Measurements from ENCODE around the gene TMEM9B. TPM values are rescaled to one million over a fixed set of nuclear protein-coding genes. Genes with fewer than 3 reads are reported as not detected.
"Not testable (repeated sequence)": the region's sequence is repeated elsewhere in the genome, so short reads cannot be mapped to it uniquely, and the experiment has no call there.

The TMEM9B gene
- total RNA-seq, 4 donors from 2014 or later, result 29.4 to 45.3 (median 40.1) TPM

GRCh38 chr11:8989453-8989852, 25.2 kb upstream of the TMEM9B start:
- Histone ChIP-seq H3K27ac (no peak overlapping the region), H3K27me3 (peaks cover 0 to 2% (median 0%) of the 10 kb centered on the region in 3 donors), H3K4me3 (no peak overlapping the region), H3K36me3 (no peaks in the 10 kb centered on the region), H3K9me3 (no peaks in the 10 kb centered on the region), H3K4me1 (no peaks in the 10 kb centered on the region)
- intact Hi-C loops (cut with DNase I; ENCODE audit: low total_unique reads) (no loop called here), in situ Hi-C loops (cut with MboI; ENCODE audit: low sequenced_read_pairs in 4 of 4) (no loop called here)
- DNase-seq (no peak), ATAC-seq (no peak)
- no peak for TF ChIP-seq CTCF (IDR thresholded peaks at IDR 0.05 in 4 of 5, conservative IDR thresholded peaks at IDR 0.05 in 1 of 5)
- TF ChIP-seq POLR2A (IDR thresholded peaks at IDR 0.05), result no peak

GRCh38 chr11:8988329-8989234, 24.3 kb upstream of the TMEM9B start:
- no peaks in the 10 kb centered on the region for H3K36me3 ChIP-seq
- no peaks in the 10 kb centered on the region for H3K4me1 ChIP-seq
- peaks cover 0 to 2% (median 0%) of the 10 kb centered on the region in 3 donors for H3K27me3 ChIP-seq
- in situ Hi-C loops (cut with MboI; ENCODE audit: low sequenced_read_pairs in 4 of 4) (no loop called here), intact Hi-C loops (cut with DNase I; ENCODE audit: low total_unique reads) (no loop called here)
- ATAC-seq (no peak), DNase-seq (no peak)
- no peaks in the 10 kb centered on the region for H3K9me3 ChIP-seq
- H3K4me3 ChIP-seq, result no peak overlapping the region
- no peak overlapping the region for H3K27ac ChIP-seq
- no peak for TF ChIP-seq CTCF (IDR thresholded peaks at IDR 0.05 in 4 of 5, conservative IDR thresholded peaks at IDR 0.05 in 1 of 5)
- no peak for TF ChIP-seq POLR2A (IDR thresholded peaks at IDR 0.05)

- no peak overlapping the region for H3K4me3 ChIP-seq
- ATAC-seq (no peak), DNase-seq (no peak)
- intact Hi-C loops (cut with DNase I; ENCODE audit: low total_unique reads), result no loop called here
- no peaks in the 10 kb centered on the region for H3K9me3 ChIP-seq
- in situ Hi-C loops (cut with MboI; ENCODE audit: low sequenced_read_pairs in 4 of 4), result no loop called here
- H3K4me1 ChIP-seq, result no peaks in the 10 kb centered on the region
- H3K36me3 ChIP-seq, result no peaks in the 10 kb centered on the region
- no peak for TF ChIP-seq POLR2A (IDR thresholded peaks at IDR 0.05)
- TF ChIP-seq CTCF (IDR thresholded peaks at IDR 0.05 in 4 of 5, conservative IDR thresholded peaks at IDR 0.05 in 1 of 5), result no peak
- peaks cover 0 to 2% (median 0%) of the 10 kb centered on the region in 3 donors for H3K27me3 ChIP-seq
- H3K27ac ChIP-seq, result no peak overlapping the region
These were observed 23.2 kb upstream of the TMEM9B start for GRCh38 chr11:8987446-8987845.

- in situ Hi-C loops (cut with MboI; ENCODE audit: low sequenced_read_pairs in 4 of 4); H3K9me3 ChIP-seq; H3K4me3 ChIP-seq; intact Hi-C loops (cut with DNase I; ENCODE audit: low total_unique reads); H3K4me1 ChIP-seq; DNase-seq; H3K36me3 ChIP-seq; H3K27ac ChIP-seq; ATAC-seq; H3K27me3 ChIP-seq: not testable (repeated sequence)
These were observed 22.5 kb upstream of the TMEM9B start for GRCh38 chr11:8986772-8987171.

DNA sequence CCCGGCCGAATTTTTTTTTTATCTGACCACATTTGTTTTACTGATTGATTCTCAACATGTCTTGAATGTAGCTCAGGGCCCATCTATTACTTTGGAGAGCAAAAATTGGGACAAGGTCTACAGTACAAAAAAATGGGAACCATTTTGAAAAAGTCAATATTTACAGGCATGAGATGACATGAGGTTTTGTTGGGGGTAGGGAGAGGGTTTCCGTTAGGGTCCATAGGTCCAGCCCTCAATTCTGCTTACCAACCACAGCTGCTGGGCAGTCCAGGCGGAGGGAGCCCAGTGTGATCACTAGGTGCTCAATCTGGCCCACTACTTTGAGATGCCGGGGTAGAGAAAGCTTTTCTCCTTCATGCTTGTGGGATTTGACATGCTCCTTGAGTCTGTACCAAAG, 21.2 kb upstream of the TMEM9B start:
- in situ Hi-C loops (cut with MboI; ENCODE audit: low sequenced_read_pairs in 4 of 4), result no loop called here
- no peak for ATAC-seq

More for the DNA sequence above, 21.2 kb upstream of the TMEM9B start:
- peaks cover 0 to 2% (median 0%) of the 10 kb centered on the region in 3 donors for H3K27me3 ChIP-seq
- TF ChIP-seq POLR2A (IDR thresholded peaks at IDR 0.05), result no peak
- TF ChIP-seq CTCF (IDR thresholded peaks at IDR 0.05 in 4 of 5, conservative IDR thresholded peaks at IDR 0.05 in 1 of 5), result no peak
- no peaks in the 10 kb centered on the region for H3K4me1 ChIP-seq
- intact Hi-C loops (cut with DNase I; ENCODE audit: low total_unique reads), result no loop called here
- no peak overlapping the region for H3K4me3 ChIP-seq
- H3K9me3 ChIP-seq, result no peaks in the 10 kb centered on the region
- no peak overlapping the region for H3K27ac ChIP-seq
- DNase-seq, result no peak
- no peaks in the 10 kb centered on the region for H3K36me3 ChIP-seq

All from gastrocnemius medialis (tissue), 4 donors.